Testis (tissue), 2 donors: ENCODE measurements around the gene FBL.
"Not testable (repeated sequence)": the region's sequence is repeated elsewhere in the genome, so short reads cannot be mapped to it uniquely, and the experiment has no call there.

ENCODE experiments used
- CTCF ChIP-seq, 3 experiments: fragments of 450-650 bp in 2 of 3; fragments of 200-600 bp in 1 of 3; sonication (generic) in 1 of 3; IDR thresholded peaks; one replicate each; pipeline ENCODE4 v1.5.1; 2016 to 2019; ENCODE audit warnings: antibody characterized with exemption in 3 of 3, mild to moderate bottlenecking in 2 of 3, moderate library complexity in 1 of 3
- POLR2A ChIP-seq: fragments of 450-650 bp; IDR thresholded peaks from one replicate; pipeline ENCODE4 v1.6.1; 2017; ENCODE audit warnings: antibody characterized with exemption, mild to moderate bottlenecking, moderate library complexity

GRCh38 chr19:39880241-39880640, 34.1 kb upstream of the FBL start:
- not testable (repeated sequence) for TF ChIP-seq CTCF (IDR thresholded peaks at IDR 0.05); POLR2A
